Neural cell (in vitro differentiated cells): Measurements from ENCODE around the gene PPP1R12B. TPM values are rescaled to one million over a fixed set of nuclear protein-coding genes. Genes with fewer than 3 reads are reported as not detected.
"Not testable (repeated sequence)": the region's sequence is repeated elsewhere in the genome, so short reads cannot be mapped to it uniquely, and the experiment has no call there.

Source experiments
- H2AFZ ChIP-seq: fragments of 200-600, 300-800 bp; sonication (generic), shearing (Covaris generic); 2 replicates; pipeline ENCODE4 v1.6.0; 2014; ENCODE audit warnings: low read depth, mild to moderate bottlenecking, antibody characterized with exemption, low read length, moderate library complexity
- H3F3A ChIP-seq: fragments of 200-600 bp; shearing (Covaris generic); 2 replicates; pipeline ENCODE4 v1.6.1; 2016; ENCODE audit warnings: mild to moderate bottlenecking, moderate library complexity, mixed read lengths, antibody characterized with exemption, low read length; ENCODE audit not compliant: insufficient read depth, poor library complexity, severe bottlenecking
- H3K27ac ChIP-seq: fragments of 200-600, 300-800 bp; sonication (generic), shearing (Covaris generic); 2 replicates; pipeline ENCODE4 v1.5.1; 2014; ENCODE audit warnings: mild to moderate bottlenecking, low read length, moderate library complexity
- H3K27me3 ChIP-seq: fragments of 300-800, 200-600 bp; sonication (generic), shearing (Covaris generic); 2 replicates; pipeline ENCODE4 v1.6.0; 2014; ENCODE audit warnings: mild to moderate bottlenecking, low read depth, low read length, moderate library complexity; ENCODE audit not compliant: insufficient read depth
- H3K36me3 ChIP-seq: fragments of 300-800, 200-600 bp; sonication (generic), shearing (Covaris generic); 2 replicates; pipeline ENCODE4 v1.5.1; 2014; ENCODE audit warnings: mild to moderate bottlenecking, antibody characterized with exemption, low read length, moderate library complexity; ENCODE audit not compliant: insufficient read depth
- H3K4me2 ChIP-seq: fragments of 300-800, 200-600 bp; sonication (generic), shearing (Covaris generic); 2 replicates; pipeline ENCODE4 v1.6.0; 2014; ENCODE audit warnings: mild to moderate bottlenecking, low read length
- H3K4me3 ChIP-seq: fragments of 300-800, 200-600 bp; sonication (generic), shearing (Covaris generic); 2 replicates; pipeline ENCODE4 v1.5.1; 2014; ENCODE audit warnings: mild to moderate bottlenecking, low read length, moderate library complexity
- H3K79me2 ChIP-seq: fragments of 200-600 bp; shearing (Covaris generic); replicated peaks from 2 replicates; pipeline ENCODE4 v1.6.0; 2014; ENCODE audit warnings: mild to moderate bottlenecking, low read length, moderate library complexity; ENCODE audit not compliant: insufficient read depth
- H3K9ac ChIP-seq: fragments of 300-800, 200-600 bp; sonication (generic), shearing (Covaris generic); 2 replicates; pipeline ENCODE4 v1.6.1; 2016; ENCODE audit warnings: mild to moderate bottlenecking, low read length, mixed read lengths
- H3K9me2 ChIP-seq: fragments of 200-600 bp; shearing (Covaris generic); 2 replicates; pipeline ENCODE4 v1.6.1; 2016; ENCODE audit warnings: mild to moderate bottlenecking, low read length, mixed read lengths; ENCODE audit not compliant: insufficient read depth
- H3K9me3 ChIP-seq: fragments of 200-600, 300-800 bp; sonication (generic), shearing (Covaris generic); 2 replicates; pipeline ENCODE4 v1.6.1; 2016; ENCODE audit warnings: mild to moderate bottlenecking, mixed run types, low read length, moderate library complexity, mixed read lengths
- H4K20me1 ChIP-seq: fragments of 200-600 bp; shearing (Covaris generic); 2 replicates; pipeline ENCODE4 v1.6.1; 2016; ENCODE audit warnings: mild to moderate bottlenecking, mixed run types; ENCODE audit not compliant: insufficient read depth
- EP300 ChIP-seq: fragments of 450-650 bp; conservative IDR thresholded peaks from 2 replicates; pipeline ENCODE4 v1.6.1; 2014; ENCODE audit warnings: antibody characterized with exemption, mild to moderate bottlenecking, moderate library complexity; ENCODE audit not compliant: poor library complexity, severe bottlenecking
- EZH2 ChIP-seq: fragments of 200-600, 300-800 bp; shearing (Covaris generic), sonication (generic); IDR thresholded peaks from 2 replicates; pipeline ENCODE4 v1.6.1; 2014; ENCODE audit warnings: antibody characterized with exemption, low read length, borderline replicate concordance, mild to moderate bottlenecking; ENCODE audit not compliant: insufficient read depth, poor library complexity, severe bottlenecking
- MXI1 ChIP-seq: fragments of 450-650 bp; conservative IDR thresholded peaks from 2 replicates; pipeline ENCODE4 v1.6.1; 2014; ENCODE audit warnings: antibody characterized with exemption, mild to moderate bottlenecking; ENCODE audit not compliant: poor library complexity, severe bottlenecking
- POLR2AphosphoS5 ChIP-seq: IDR thresholded peaks from 2 replicates; pipeline ENCODE4 v1.6.1; 2012
- RAD21 ChIP-seq: fragments of 450-650 bp; conservative IDR thresholded peaks from 2 replicates; pipeline ENCODE4 v1.6.1; 2014; ENCODE audit warnings: antibody characterized with exemption, mild to moderate bottlenecking, moderate library complexity
- SMC3 ChIP-seq: fragments of 450-650 bp; conservative IDR thresholded peaks from 2 replicates; pipeline ENCODE4 v1.6.1; 2014; ENCODE audit warnings: antibody characterized with exemption, mild to moderate bottlenecking, moderate library complexity; ENCODE audit not compliant: poor library complexity
- TAF1 ChIP-seq: IDR thresholded peaks from 2 replicates; pipeline ENCODE4 v1.6.1; 2012; ENCODE audit warnings: low read depth
- polyA plus RNA-seq: library from polyadenylated mRNA; depleted of rRNA; stranded (reverse); fragments of >200 nt; gene quantifications from 2 replicates; pipeline ENCODE4 v1.2.3, GENCODE V29; 2014
- TF ChIP-seq, protein P1 (sequence below): IDR thresholded peaks from 2 replicates; pipeline ENCODE4 v1.6.1; 2012; ENCODE audit warnings: borderline replicate concordance
- TF ChIP-seq, protein P2 (sequence below): fragments of 450-650 bp; IDR thresholded peaks from 2 replicates; pipeline ENCODE4 v1.5.1; 2014; ENCODE audit warnings: antibody characterized with exemption, mild to moderate bottlenecking, moderate library complexity; ENCODE audit not compliant: poor library complexity, severe bottlenecking

Gene PPP1R12B
- polyA plus RNA-seq, 1 donor from 2014 or later, result 9.8 TPM

DNA sequence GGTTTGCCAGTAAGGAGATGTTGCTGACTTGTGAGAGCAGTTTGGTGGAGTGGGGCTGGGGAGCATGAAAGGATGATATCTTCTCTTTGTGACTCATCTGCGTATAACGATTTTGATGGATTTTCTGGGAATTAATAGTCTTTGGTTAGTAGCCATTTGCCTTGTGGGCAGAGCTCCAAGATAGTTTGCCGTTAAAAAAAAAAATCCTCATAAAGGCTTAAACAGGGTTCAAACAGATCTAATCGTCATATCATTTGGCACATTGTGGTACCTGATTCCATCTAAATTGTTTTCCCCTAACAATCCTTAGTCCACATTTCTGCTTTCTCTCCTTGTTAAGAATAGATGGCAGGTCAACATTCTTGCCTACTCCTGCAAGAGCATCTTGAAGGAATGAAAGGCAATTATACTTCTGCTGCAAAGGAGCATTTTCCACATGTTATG, 168.0 kb downstream of the PPP1R12B start:
- no peak overlapping the region for H3K27ac ChIP-seq
- H4K20me1 ChIP-seq, result no peaks in the 10 kb centered on the region
- no peak overlapping the region for H3K4me2 ChIP-seq
- H3K36me3 ChIP-seq, result no peaks in the 10 kb centered on the region
- no peak overlapping the region for H3K4me3 ChIP-seq
- TF ChIP-seq SMC3 (no peak), EZH2 (no peak), RAD21 (no peak), POLR2AphosphoS5 (no peak), EP300 (no peak), MXI1 (no peak), TAF1 (no peak)
- TF ChIP-seq, protein P1, sequence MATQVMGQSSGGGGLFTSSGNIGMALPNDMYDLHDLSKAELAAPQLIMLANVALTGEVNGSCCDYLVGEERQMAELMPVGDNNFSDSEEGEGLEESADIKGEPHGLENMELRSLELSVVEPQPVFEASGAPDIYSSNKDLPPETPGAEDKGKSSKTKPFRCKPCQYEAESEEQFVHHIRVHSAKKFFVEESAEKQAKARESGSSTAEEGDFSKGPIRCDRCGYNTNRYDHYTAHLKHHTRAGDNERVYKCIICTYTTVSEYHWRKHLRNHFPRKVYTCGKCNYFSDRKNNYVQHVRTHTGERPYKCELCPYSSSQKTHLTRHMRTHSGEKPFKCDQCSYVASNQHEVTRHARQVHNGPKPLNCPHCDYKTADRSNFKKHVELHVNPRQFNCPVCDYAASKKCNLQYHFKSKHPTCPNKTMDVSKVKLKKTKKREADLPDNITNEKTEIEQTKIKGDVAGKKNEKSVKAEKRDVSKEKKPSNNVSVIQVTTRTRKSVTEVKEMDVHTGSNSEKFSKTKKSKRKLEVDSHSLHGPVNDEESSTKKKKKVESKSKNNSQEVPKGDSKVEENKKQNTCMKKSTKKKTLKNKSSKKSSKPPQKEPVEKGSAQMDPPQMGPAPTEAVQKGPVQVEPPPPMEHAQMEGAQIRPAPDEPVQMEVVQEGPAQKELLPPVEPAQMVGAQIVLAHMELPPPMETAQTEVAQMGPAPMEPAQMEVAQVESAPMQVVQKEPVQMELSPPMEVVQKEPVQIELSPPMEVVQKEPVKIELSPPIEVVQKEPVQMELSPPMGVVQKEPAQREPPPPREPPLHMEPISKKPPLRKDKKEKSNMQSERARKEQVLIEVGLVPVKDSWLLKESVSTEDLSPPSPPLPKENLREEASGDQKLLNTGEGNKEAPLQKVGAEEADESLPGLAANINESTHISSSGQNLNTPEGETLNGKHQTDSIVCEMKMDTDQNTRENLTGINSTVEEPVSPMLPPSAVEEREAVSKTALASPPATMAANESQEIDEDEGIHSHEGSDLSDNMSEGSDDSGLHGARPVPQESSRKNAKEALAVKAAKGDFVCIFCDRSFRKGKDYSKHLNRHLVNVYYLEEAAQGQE, result no peak
- TF ChIP-seq, protein P2, sequence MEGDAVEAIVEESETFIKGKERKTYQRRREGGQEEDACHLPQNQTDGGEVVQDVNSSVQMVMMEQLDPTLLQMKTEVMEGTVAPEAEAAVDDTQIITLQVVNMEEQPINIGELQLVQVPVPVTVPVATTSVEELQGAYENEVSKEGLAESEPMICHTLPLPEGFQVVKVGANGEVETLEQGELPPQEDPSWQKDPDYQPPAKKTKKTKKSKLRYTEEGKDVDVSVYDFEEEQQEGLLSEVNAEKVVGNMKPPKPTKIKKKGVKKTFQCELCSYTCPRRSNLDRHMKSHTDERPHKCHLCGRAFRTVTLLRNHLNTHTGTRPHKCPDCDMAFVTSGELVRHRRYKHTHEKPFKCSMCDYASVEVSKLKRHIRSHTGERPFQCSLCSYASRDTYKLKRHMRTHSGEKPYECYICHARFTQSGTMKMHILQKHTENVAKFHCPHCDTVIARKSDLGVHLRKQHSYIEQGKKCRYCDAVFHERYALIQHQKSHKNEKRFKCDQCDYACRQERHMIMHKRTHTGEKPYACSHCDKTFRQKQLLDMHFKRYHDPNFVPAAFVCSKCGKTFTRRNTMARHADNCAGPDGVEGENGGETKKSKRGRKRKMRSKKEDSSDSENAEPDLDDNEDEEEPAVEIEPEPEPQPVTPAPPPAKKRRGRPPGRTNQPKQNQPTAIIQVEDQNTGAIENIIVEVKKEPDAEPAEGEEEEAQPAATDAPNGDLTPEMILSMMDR, result no peak
- H3K27me3 ChIP-seq, result no peaks in the 10 kb centered on the region
- no peaks in the 10 kb centered on the region for H3K79me2 ChIP-seq
- H3F3A ChIP-seq, result no peaks in the 10 kb centered on the region
- H2AFZ ChIP-seq, result no peak overlapping the region
- H3K9me3 ChIP-seq, result no peaks in the 10 kb centered on the region
- no peak overlapping the region for H3K9ac ChIP-seq
- no peaks in the 10 kb centered on the region for H3K9me2 ChIP-seq

DNA sequence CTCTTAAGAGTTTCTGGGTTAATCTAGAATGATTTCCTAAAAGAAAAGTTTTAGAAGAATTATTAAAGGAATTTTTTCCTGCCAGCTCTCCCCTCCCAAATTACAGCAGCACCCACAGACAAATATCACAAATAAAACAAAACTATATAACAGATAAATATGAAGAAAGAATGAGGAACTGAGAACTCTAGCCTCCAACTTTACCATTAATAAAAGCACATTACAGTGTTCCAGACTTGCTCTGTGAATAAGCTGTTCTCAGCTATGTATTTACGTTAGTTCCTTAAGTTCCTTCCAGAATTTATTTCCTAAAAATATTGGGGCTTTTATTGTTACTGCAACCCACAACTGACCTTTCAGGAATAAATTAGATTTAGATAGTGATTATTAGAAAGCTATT, 168.6 kb downstream of the PPP1R12B start:
- H3K27me3 ChIP-seq, H3K9me3 ChIP-seq, H3F3A ChIP-seq, H2AFZ ChIP-seq, H3K79me2 ChIP-seq, H3K27ac ChIP-seq, H3K9me2 ChIP-seq, H3K36me3 ChIP-seq, H3K4me3 ChIP-seq, H3K4me2 ChIP-seq, H3K9ac ChIP-seq, H4K20me1 ChIP-seq: not testable (repeated sequence)

DNA sequence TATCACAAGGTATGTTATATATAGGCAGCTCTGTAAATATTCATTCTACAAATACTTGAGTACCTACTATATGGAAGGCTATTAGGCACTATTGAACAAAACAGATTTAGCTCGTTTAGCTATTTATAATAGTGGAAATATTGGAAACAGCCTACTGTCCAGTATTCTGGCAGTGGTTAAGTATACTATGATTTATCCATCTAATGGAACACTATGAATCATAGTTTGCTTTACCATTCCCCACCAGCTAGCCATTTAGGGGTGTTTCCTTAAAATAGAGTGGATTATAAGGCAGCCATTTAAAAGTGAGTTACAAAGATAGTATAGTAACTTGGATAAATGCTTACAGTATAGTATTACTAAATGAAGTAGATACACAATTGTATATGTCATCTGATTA, 169.7 kb downstream of the PPP1R12B start:
- H3K4me3 ChIP-seq, H3K9me3 ChIP-seq, H3K9ac ChIP-seq, H3K4me2 ChIP-seq, H3F3A ChIP-seq, H2AFZ ChIP-seq, H3K9me2 ChIP-seq, H3K27me3 ChIP-seq, H3K79me2 ChIP-seq, H3K27ac ChIP-seq, H4K20me1 ChIP-seq, H3K36me3 ChIP-seq: not testable (repeated sequence)

DNA sequence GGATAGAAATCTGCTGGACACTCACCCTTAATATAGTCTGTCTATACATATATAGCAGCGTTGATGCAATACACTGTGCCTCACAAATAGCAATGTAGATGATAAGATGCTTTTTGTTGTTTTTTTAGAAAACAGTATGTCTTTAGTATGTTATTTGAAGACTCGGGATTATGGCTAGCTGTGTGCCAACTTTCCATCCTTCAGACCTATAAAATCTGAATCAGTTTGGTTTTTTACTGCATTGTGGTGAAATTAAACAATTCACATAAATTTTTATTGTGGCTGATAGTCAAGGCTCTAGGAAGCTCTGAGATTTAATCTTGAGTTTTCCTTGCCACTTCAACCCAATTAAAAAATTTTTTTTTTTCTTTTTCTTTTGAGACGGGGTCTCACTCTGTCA, 170.4 kb downstream of the PPP1R12B start:
- not testable (repeated sequence) for H3K4me3 ChIP-seq, H3K27me3 ChIP-seq, H3F3A ChIP-seq, H3K4me2 ChIP-seq, H2AFZ ChIP-seq, H3K79me2 ChIP-seq, H3K9ac ChIP-seq, H3K9me3 ChIP-seq, H3K9me2 ChIP-seq, H3K36me3 ChIP-seq, H4K20me1 ChIP-seq, H3K27ac ChIP-seq

DNA sequence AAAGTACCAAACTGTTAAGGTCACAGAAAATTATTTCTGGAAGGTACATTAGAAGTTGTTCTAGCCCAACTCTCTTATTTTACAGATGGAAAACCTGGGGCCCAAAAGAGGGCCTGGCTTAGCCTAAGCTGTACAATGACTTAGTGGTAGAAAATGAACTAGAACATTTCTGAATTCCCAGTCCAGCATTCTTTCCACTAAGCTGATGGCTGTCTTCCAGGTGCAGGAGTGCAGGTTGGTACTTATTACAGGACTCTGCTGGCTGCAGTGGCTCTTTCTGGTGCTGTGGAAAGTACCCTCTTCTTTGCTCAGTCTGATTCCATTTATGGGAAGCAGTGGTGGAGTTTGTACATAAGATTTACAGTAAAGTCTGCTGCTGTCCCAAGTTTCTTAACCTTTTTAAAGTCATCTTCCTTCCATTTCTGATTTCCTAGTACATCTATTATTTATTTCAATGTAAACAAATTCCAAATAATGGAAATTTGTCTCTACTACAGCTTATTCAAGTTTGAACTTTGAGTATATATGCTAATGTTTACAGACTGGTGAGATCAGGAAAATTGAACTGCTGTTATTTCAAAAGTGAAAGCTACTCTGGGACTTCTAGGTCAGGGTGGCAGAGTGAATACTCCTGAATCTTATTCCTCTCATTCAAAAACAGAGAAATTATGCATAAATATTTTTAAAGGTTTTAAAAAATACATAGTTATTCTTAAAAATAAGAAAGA, 171.8 kb downstream of the PPP1R12B start:
- not testable (repeated sequence) for H3K79me2 ChIP-seq, H3K9me2 ChIP-seq, H3K9me3 ChIP-seq, H3K4me2 ChIP-seq, H3K27ac ChIP-seq, H3K9ac ChIP-seq, H3K4me3 ChIP-seq, H4K20me1 ChIP-seq, H3F3A ChIP-seq, H2AFZ ChIP-seq, H3K27me3 ChIP-seq, H3K36me3 ChIP-seq
